ENCODE results near the gene PRKD2.
"Not testable (repeated sequence)": the region's sequence is repeated elsewhere in the genome, so short reads cannot be mapped to it uniquely, and the experiment has no call there.

PRKD2 gene

GRCh38 chr19:46724468-46724867, 7.6 kb upstream of the PRKD2 start:
- no peak for DNase-seq (ENCODE audit: low read depth)

GRCh38 chr19:46723471-46723870, 6.6 kb upstream of the PRKD2 start:
- DNase-seq (ENCODE audit: low read depth): no peak

- no peak for DNase-seq (ENCODE audit: low read depth)
These were observed 6.1 kb upstream of the PRKD2 start for GRCh38 chr19:46723023-46723461.

GRCh38 chr19:46722421-46723022, 5.6 kb upstream of the PRKD2 start:
- no peak for DNase-seq (ENCODE audit: low read depth)

GRCh38 chr19:46722004-46722380, 5.1 kb upstream of the PRKD2 start:
- DNase-seq (ENCODE audit: low read depth): no peak

GRCh38 chr19:46721269-46722003, 4.5 kb upstream of the PRKD2 start:
- DNase-seq (ENCODE audit: low read depth): no peak

GRCh38 chr19:46720503-46721239, 3.8 kb upstream of the PRKD2 start:
- DNase-seq (ENCODE audit: low read depth): no peak

- DNase-seq (ENCODE audit: low read depth): no peak
These were observed 3.0 kb upstream of the PRKD2 start for GRCh38 chr19:46719629-46720502.

- no peak for DNase-seq (ENCODE audit: low read depth)
These were observed 2.2 kb upstream of the PRKD2 start for GRCh38 chr19:46718934-46719622.

GRCh38 chr19:46718157-46718933, 1.4 kb upstream of the PRKD2 start:
- DNase-seq (ENCODE audit: low read depth): peak; percentile 47

GRCh38 chr19:46717716-46718143, 816 bp upstream of the PRKD2 start:
- no peak for DNase-seq (ENCODE audit: low read depth)

- no peak for DNase-seq (ENCODE audit: low read depth)
These were observed 261 bp downstream of the PRKD2 start for GRCh38 chr19:46716672-46717033.

- no peak for DNase-seq (ENCODE audit: low read depth)
These were observed 791 bp downstream of the PRKD2 start for GRCh38 chr19:46715975-46716671.

GRCh38 chr19:46715620-46715974, 1.3 kb downstream of the PRKD2 start:
- no peak for DNase-seq (ENCODE audit: low read depth)

- peak; percentile 43 for DNase-seq (ENCODE audit: low read depth)
These were observed 2.3 kb downstream of the PRKD2 start for GRCh38 chr19:46714444-46715106.

- peak; percentile 57 for DNase-seq (ENCODE audit: low read depth)
These were observed 3.0 kb downstream of the PRKD2 start for GRCh38 chr19:46713781-46714443.

- DNase-seq (ENCODE audit: low read depth): not testable (repeated sequence)
These were observed 4.1 kb downstream of the PRKD2 start for GRCh38 chr19:46712768-46713338.

- no peak for DNase-seq (ENCODE audit: low read depth)
These were observed 6.2 kb downstream of the PRKD2 start for GRCh38 chr19:46710687-46711086.
